Ureter (tissue), 1 donor: Measurements from ENCODE around the gene SEC23A. TPM values are rescaled to one million over a fixed set of nuclear protein-coding genes. Genes with fewer than 3 reads are reported as not detected.
A peak's percentile ranks its signal among the peaks of the same experiment; 100 is the strongest.
"Not testable (repeated sequence)": the region's sequence is repeated elsewhere in the genome, so short reads cannot be mapped to it uniquely, and the experiment has no call there.

Experiments
- DNase-seq: peaks from one replicate; pipeline ENCODE4 v3.0.0-alpha.2; 2020; ENCODE audit warnings: low spot score
- total RNA-seq: library from RNA; stranded (reverse); gene quantifications from one replicate; pipeline ENCODE4 v1.2.4, GENCODE V29; 2023
- donor health status: DM: yes; HTN: yes; CAD: no.

The SEC23A gene
- total RNA-seq, result 70.8 TPM

DNA sequence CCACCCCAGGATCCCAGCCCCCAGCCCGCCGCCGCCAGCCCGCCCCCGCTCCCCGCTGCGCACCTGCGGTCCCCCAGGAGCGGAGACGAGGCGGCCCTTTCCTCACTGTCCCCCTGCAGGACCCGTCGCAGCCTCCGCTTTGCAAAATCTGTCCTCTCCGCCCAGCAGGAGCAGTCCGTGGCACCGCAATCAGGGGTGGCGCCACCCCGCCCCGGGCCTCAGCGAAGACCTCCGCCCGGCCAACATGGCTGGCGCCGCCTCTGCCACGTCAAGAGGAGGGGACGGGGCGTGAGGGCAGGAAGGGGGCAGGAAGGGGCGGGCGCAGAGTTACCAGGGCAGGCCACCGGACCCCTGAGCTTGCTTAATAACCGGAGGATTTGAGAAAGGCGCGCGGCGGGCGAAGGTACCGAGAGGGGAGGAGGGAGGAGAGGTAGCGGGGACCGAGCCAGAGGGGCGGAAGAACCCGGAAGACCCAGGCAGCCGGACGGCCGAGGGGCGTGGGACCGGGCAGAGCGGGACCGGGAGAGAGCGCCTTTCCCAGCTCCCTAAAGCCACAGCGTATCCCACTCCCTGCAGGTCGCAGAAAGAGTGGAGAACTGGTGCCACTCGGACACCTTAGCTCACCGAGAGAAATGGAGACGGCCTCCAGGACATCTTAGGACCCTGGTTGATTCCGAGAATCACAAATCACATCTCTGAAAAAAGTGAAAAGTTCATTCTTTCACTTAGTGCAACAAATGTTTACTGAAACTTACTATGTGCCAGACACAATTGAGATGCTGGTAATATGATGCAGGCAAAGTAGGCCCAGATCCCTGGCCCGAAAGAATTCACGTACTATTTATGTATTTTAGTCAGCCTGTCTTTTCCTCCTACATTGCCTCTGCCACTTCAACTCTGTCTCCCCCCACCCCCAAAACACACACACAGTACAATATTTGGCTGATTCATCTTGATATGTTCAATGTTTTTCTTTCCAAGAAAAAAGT lies at the start of gene SEC23A:
Gene SEC23A, minus strand, starts transcription at position 267 of the 989 bp plus-strand sequence. CDS start 7,117 bp downstream, outside the sequence.
- peak; percentile 90 for DNase-seq

DNA sequence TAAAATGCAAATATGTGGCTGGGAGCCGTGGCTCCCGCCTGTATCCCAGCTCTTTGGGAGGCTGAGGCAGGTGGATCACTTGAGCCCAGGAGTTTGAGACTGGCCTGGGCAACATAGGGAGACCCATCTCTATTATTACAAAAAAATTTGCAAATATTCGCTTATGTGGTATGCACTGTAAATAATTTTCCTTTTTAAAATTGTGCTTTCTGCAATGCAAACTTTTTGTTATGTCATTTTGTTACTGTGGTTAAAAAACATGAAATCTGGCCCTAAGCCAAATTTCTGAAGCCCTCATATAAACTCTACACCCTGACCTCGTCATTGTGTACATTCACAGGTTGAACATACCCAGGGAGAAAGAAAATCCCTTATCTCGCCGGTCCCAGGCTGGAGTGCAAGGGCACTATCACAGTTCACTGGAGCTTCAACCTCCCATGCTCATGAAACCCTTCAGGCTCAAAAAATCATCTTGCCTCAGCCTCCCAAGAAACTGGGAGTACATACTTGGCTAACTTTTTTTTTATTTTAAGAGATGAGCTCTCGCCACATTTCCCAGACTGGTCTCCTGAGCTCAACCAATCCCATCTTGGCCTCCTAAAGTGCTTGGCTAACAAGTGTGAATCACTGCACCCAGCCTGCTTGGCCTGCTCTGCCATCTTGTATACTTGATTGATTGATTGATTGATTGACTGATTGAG lies 42.4 kb upstream of the SEC23A start:
- DNase-seq, result no peak

DNA sequence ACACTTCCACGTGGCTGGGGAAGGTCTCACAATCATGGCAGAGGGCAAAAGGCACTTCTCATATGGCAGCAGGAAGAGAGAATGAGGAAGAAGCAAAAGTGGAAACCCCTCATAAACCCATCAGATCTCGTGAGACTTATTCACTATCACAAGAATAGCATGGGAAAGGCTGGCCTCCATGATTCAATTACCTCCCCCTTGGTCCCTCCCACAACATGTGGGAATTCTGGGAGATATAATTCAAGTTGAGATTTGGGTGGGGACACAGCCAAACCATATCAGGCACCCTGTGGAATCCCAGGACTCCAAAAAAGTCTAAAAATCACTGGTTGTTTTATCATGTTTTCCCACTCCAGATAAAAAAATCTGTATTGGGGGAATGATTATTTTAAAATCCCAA lies 40.2 kb upstream of the SEC23A start:
- not testable (repeated sequence) for DNase-seq

DNA sequence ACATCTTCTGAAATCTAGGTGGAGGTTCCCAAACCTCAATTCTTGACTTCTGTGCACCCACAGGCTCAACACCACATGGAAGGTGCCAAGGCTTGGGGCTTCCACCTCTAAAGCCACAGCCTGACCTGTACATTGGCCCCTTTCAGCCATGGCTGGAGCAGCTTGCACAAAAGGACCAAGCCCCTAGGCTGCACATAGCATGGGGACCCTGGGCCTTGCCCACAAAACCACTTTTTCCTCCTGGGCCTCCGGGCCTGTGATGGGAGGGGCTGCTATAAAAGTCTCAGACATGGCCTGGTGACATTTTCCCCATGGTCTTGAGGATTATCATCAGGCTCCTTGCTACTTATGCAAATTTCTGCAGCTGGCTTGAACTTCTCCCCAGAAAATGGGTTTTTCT lies 38.6 kb upstream of the SEC23A start:
- DNase-seq, result not testable (repeated sequence)

DNA sequence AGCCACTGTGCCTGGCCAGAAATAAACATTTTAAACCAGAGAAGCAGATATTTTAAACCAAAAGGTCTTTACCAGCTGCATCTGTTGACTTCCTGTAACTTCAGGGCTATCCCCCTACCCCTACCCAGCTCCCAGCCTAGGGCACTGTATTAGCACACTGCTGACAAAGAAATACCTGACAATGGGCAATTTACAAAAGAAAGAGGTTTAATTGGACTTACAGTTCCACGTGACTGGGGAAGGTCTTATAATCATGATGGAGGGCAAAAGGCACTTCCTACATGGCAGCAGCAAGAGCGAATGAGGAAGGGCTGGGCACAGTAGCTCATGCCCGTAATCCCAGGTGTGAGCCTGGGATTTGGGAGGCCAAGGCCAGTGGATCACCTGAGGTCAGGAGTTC lies 37.1 kb upstream of the SEC23A start:
- no peak for DNase-seq

DNA sequence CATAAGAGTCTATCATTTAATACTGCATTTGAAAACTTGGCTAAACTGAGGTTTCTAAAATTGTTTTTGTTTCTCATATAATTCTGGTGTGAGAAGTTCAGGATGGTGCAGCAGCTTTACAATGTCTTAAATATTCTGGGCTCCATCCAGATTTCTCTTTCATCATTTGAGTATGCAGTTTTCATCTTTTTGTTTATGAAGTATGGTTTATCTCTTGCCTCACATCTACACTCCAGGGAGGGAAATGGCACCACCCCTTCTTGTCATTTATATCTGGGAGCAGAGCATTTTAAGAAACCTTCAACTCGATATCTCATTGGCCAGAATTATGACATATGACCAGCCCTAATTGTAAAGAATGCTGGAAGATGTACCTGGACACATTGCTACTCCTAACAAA lies 35.4 kb upstream of the SEC23A start:
- no peak for DNase-seq

DNA sequence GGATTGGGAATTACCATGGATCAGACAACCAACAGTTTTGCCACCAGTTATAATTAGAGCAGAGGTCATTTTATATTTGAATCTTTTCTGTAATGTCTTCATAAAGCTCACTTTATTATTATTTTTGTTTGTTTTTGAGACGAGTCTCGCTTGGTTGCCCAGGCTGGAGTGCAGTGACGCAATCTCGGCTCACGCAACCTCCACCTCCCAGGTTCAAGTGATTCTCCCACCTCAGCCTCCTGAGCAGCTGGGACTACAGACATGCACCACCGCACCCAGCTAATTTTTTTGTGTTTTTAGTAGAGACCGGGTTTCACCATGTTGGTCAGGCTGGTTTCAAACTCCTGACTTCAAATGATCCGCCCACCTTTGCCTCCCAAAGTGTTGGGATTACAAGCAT lies 34.8 kb upstream of the SEC23A start:
- DNase-seq, result not testable (repeated sequence)

DNA sequence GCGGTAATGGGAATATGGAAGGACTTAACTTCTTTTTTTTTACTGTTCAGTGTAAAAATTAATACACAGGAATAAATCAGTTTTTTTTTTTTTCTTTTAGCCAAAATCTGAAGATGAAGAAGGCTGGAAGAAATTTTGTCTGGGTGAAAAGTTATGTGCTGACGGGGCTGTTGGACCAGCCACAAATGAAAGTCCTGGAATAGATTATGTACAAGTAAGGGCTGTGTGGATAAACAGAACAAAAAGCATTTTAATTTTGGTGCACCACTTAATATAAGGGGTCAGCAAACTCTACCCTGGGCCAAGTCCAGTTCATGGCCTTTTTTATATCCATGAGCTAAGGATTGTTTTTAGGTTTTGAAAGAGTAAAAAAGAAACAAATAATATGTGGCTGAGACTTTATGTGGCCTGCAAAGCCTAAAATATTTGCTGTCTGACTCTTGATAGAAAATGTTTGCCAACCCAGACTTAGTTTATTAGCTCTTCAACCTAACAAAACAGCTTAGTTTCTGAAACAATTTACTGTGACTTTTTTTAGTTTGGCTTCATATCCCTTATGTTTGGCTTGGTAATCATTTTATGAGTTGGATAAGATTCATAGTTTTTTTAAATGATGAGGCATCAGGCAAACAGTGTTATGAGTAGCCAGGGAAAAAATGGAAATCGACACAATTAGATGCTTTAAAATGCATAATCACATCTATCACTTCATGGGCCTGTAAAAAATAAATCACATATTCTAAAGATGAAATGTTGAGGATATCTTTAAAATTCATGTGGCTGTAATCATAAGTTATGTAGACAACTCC lies 19.5 kb upstream of the SEC23A start:
- DNase-seq, result no peak

DNA sequence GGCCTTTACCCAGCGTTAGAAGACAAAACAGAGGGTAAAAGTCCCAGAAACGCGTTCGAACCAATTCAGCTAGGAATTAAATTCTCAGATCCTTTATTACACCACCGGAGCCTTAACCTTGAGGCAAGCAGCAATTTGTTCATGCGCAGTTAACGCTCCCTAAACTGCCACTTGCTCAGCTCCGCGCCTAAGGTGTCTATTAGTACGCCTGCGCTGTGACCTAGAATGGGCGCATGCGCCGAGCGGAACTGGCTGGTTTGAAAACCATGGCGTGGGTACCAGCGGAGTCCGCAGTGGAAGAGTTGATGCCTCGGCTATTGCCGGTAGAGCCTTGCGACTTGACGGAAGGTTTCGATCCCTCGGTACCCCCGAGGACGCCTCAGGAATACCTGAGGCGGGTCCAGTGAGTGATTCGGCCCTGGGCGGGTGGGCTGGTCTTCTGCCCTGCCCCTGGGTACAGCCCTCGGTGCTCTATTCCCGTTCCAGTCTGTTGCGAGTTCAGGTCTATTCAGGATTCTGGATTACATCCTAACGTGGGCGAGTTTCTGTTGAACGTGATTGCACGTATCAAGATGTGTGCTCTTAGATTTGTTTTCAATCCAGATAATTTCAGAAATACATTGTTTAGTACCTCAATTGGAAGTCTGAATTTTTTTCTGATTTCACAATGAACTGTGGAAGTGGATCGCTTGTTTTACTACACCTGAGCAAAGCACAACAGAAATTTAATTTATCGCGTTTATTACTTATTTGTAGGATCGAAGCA lies 11.2 kb upstream of the SEC23A start, which contains the start of gene GEMIN2:
Gene GEMIN2, plus strand, starts transcription at position 251 of the 766 bp plus-strand sequence. Its CDS starts 16 bp downstream, at position 267.
- peak; percentile 93 for DNase-seq

DNA sequence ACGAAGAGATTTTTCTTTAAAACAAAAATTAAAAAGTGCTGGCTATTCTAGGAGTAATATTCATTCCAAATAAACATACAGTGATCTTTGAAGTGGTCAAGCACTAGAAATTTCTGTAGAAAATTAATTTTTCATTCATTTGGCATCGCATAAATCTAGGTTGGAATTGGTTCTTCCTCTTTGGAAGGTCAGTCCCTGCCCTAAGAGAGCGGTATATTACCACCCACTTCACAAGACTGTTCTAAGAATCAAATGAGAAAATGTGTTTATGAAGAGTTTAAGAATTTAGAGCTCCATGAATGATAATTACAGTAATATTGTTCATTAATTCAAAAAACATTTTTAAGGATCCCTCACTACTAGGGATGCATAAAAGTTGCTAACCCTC lies 10.6 kb upstream of the SEC23A start:
- DNase-seq, result no peak

DNA sequence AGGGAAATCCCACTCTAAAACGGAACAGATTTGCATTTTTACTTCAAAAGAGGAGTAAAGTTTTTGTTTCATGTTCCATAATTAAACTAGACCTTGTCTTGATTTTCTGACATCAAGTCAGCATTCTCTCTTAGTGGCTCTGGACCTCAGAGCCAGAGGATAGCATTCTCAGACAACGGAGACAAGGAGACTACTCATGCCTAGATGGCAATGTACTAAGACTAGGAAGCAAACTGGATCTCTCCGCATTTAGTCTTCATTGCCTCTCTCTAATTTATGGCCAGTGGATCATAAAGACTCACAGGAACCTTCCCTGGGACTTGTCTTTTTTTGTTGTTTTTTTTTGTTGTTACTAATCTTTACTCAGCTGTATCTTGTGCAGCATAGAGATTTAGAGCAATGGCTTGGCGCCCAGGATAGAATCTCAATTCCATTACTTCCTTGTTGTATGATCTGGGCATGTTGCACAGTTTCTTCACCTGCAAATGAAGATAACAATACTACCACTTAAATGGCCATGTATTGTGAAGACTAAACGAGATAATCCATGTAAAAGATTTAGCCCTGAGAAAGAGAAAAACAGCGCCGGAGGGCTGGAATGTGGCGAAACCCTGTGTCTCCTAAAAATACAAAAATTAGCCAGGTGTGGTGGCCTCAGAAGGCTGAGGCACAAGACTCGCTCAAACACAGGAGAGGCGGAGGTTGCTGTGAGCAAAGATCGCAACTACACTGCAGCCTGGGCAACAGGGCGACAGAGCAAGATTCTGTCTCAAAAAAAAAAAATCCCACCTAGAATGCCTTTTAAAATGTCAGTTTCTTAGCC lies 7.1 kb upstream of the SEC23A start:
- no peak for DNase-seq

DNA sequence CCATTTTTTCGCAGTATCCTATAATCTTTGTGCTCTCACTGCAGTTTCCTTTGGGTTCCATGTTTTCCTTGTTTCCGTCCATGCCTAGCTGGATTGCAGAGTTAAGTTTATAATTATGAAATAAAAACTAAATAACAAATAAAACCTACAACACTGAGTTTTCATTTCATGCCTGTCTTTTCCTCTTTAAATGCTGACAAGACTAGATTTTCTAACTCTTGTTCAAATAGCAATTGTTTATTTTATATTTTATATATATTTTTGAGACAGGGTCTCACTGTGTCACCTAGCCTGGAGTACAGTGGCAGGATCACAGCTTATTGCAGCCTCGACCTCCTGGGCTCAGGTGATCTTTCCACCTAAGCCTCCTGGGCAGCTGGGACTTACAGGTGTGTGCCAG lies 5.8 kb upstream of the SEC23A start:
- DNase-seq, result no peak

DNA sequence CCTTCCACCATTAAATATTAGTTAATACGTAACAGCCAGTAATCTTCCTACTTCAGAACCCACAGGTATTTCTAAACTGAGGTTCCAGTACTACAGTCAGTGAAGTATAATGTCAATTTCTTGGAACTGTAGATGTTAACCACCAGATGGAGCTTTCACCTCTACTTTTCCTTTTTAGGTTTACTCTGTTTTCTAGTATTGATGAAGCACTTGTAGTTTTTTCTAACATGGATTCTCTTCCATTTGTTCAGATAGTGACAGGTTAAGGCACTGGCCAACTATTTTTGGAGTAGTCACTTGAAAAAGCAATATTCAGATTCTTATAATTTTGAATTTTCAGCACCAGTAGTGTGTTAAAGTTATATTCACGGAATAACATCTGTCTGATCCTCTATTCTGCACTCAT lies 4.6 kb upstream of the SEC23A start:
- no peak for DNase-seq

DNA sequence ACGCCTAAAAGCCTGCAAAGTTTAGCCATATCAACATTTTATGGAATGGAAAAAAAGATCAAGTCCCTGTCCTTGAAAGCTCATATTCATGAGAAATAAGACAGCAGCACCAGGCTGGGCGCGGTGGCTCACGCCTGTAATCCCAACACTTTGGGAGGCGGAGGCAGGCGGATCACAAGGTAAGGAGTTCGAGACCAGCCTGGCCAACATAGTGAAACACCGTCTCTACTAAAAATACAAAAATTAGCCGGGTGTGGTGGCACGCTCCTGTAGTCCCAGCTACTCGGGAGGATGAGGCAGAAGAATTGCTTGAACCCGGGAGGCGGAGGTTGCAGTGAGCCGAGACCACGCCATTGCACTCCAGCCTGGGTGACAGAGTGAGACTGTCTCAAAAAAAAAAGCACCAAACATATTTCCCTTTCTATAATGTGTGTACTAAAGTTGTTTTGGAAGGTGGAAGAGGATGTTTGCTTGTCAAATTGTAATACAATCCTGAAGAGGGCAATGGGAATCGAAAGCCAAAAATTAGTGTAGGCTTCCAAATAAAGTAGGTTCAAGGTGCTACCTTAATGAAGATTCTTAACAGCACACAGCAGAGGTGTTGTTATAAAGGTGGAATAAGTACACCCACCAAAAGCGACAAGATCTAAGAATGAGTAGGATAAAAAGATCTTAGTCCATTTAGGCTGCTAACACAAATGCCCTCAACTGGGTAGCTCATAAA lies 1.2 kb upstream of the SEC23A start:
- DNase-seq, result not testable (repeated sequence)

DNA sequence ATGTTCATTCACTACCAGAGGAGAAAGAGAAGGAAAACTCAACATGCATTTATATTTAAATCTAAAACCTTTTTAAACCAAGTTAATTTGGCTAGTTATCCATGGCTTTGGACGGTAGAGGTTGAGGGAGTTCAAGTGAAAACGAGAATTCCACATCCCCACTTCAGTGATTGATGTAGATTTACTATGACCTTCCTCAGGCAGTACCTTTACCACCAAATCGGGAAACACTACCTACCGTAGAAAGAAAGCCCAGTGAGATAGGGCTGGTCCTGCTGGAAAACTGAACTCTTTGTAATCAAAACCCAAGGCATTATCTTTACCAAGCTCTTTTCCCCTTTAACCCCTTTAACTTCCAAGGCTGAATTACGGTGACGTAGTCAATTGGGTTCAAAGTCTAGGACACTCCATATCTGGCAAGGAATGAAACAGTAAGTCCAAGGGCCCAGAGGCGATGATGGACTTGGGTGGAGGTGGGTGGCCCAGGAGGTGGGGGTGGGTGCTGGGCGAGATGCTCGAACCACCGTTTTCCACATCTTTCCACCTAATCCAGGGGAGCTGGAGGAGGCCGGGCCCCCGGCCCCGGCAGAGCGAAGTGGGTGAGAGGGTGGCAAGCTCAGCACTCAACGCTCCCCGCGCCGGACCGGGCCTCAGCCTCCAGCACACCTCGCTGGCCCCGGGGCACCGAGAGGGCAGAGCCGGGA lies 618 bp downstream of the SEC23A start:
- DNase-seq, result no peak

DNA sequence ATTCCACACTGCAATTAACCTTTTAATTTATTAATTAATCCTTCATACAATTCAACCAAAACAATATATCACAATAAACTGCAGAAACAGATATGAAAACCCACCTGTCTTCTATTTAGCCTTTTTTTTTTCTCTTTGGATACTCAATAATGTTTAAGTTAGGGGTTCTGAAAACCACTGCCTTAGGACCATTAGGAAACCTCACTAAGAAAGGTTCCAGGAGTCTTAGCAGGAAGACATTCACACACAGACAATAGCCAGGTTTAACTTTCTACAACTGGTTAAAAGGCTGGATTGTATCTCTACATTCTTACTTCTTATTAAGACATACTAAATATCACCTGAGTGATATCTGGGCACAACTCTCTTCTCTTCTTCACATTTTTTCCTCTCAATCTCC lies 3.3 kb downstream of the SEC23A start:
- no peak for DNase-seq

DNA sequence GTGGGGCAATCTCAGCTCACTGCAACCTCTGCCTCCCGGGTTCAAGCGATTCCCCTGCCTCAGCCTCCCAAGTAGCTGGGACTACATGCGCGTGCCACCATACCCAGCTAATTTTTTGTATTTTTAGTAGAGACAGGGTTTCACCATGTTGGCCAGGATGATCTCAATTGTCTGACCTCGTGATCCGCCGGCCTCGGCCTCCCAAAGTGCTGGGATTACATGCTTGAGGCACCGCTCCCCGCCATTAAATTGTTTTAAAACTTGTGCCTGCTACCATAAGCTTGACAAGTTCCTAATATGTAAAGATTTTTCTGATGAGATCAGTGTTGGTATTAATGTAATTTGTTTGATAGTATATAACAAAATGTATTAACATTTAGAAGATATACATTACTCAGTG lies 3.8 kb downstream of the SEC23A start:
- not testable (repeated sequence) for DNase-seq

DNA sequence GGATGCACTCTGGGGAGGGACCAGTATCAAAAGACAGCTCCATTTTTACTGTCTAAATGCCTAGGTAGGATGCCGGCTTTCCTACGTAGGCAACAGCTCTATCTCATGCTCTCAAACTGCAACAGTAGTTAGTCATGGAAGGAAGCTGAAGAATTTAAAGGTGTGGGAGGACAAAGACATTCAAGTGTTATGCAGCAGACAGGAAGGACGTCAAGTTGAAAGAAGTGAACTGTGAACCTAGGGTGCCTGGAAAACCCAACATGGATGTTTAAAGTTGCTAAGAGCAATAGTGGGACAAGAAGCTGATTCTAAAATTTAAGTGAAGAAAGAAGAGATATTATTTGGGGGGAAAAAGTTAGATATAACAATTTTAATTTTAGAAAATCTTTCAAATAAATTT lies 5.9 kb downstream of the SEC23A start:
- DNase-seq, result no peak

DNA sequence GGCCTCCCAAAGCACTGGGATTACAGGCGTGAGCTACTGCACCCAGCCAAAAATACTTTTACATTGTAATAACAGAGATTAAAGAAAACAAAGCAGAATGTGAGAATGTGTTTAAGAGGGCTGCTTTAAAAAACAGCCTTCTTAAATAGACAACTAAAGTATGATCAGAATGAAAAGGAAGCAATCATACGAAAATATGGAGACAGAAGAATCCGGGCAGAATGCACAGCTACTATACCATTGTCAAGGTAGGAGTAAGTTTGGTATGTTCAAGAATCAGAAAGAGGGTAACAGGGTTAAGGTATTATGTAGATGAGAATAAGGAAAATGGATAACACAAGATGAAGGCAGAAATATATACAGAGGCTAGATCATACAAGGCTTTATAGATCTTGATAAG lies 8.5 kb downstream of the SEC23A start:
- DNase-seq, result no peak
